GM20000 (cell line): ENCODE results near the gene FAF2.

Experiments
- DNase-seq: peaks from one replicate; pipeline ENCODE4 v3.0.0; 2012; ENCODE audit warnings: low spot score
- CTCF ChIP-seq: IDR thresholded peaks from 2 replicates; pipeline ENCODE4 v1.5.1; 2012; ENCODE audit warnings: mild to moderate bottlenecking, control low read depth; ENCODE audit errors: extremely low read depth, missing control alignments

Gene FAF2

GRCh38 chr5:176424181-176424580 lies 24.0 kb upstream of the FAF2 start:
- DNase-seq, result no peak
- no peak for TF ChIP-seq CTCF

- no peak for DNase-seq
- no peak for TF ChIP-seq CTCF
Measured at GRCh38 chr5:176425138-176425537, 23.0 kb upstream of the FAF2 start.

GRCh38 chr5:176425791-176426190 lies 22.4 kb upstream of the FAF2 start:
- no peak for DNase-seq
- TF ChIP-seq CTCF, result no peak

- no peak for TF ChIP-seq CTCF
Measured at GRCh38 chr5:176426876-176427275, 21.3 kb upstream of the FAF2 start.

GRCh38 chr5:176427971-176428370 lies 20.2 kb upstream of the FAF2 start:
- TF ChIP-seq CTCF, result no peak
- no peak for DNase-seq

More at GRCh38 chr5:176426876-176427275, 21.3 kb upstream of the FAF2 start:
- no peak for DNase-seq

GRCh38 chr5:176429972-176430371 lies 18.2 kb upstream of the FAF2 start:
- no peak for TF ChIP-seq CTCF
- no peak for DNase-seq

GRCh38 chr5:176432707-176433106 lies 15.5 kb upstream of the FAF2 start:
- no peak for TF ChIP-seq CTCF
- DNase-seq, result no peak

- DNase-seq, result no peak
- TF ChIP-seq CTCF, result no peak
Measured at GRCh38 chr5:176436656-176437055, 11.5 kb upstream of the FAF2 start.
